K562 (cell line): ENCODE data around the gene R3HDM2. TPM values are rescaled to one million over a fixed set of nuclear protein-coding genes. Genes with fewer than 3 reads are reported as not detected.

Experiments
- BHLHE40 ChIP-seq: IDR thresholded peaks from 2 replicates; pipeline ENCODE4 v1.6.1; 2011; ENCODE audit warnings: low read length, improper control_type of control experiment
- CHD1 ChIP-seq: fragments of 200-600 bp; sonication (generic); IDR thresholded peaks from one replicate; pipeline ENCODE4 v1.6.1; 2012; ENCODE audit warnings: mild to moderate bottlenecking, moderate library complexity, low read length, inconsistent platforms
- ETV5 ChIP-seq: sonication (generic); formaldehyde crosslinking; IDR thresholded peaks from 2 replicates; pipeline ENCODE4 v1.4.0; 2020; ENCODE audit warnings: low read depth, mild to moderate bottlenecking, missing genetic modification reagents
- MYC ChIP-seq, 2 experiments: fragments of 250-450 bp in 1 of 2; sonication (Bioruptor Pico) in 1 of 2; IDR thresholded peaks; 2 replicates each; pipeline versions ENCODE4 v1.5.1 to v1.6.1; 2012 to 2021; ENCODE audit warnings: low read depth in 2 of 2, borderline replicate concordance in 1 of 2, improper control_type of control experiment in 1 of 2, low read length in 1 of 2, mild to moderate bottlenecking in 1 of 2, moderate library complexity in 1 of 2
- OTX1 ChIP-seq: fragments of 450-650 bp; formaldehyde crosslinking; IDR thresholded peaks from 2 replicates; pipeline ENCODE4 v1.4.0; 2022; ENCODE audit warnings: mild to moderate bottlenecking
- SMAD3 ChIP-seq: fragments of 450-650 bp; formaldehyde crosslinking; conservative IDR thresholded peaks from 2 replicates; pipeline ENCODE4 v1.4.0; 2020; ENCODE audit warnings: mild to moderate bottlenecking
- polyA plus RNA-seq, 8 experiments: library from polyadenylated mRNA; depleted of rRNA in 4 of 8; stranded (reverse) in 5 of 8; unstranded in 3 of 8; fragments of >200 nt; fragmentation: Nextera tagmentation in 2 of 8; fragmentation: Illumina TruSeq in 1 of 8; extraction: Ambion mirVana in 2 of 8; extraction: Trizol in 1 of 8; gene quantifications; 2 replicates each; pipeline versions ENCODE4 v1.2.1 to v1.2.3, GENCODE V29; 2011 to 2014; ENCODE audit warnings: inconsistent platforms in 1 of 8, missing spikeins in 1 of 8
- total RNA-seq, 7 experiments: library from RNA; depleted of rRNA in 6 of 7; stranded (reverse); fragments of >200 nt in 6 of 7; fragmentation: Illumina TruSeq in 2 of 7; extraction: Trizol in 2 of 7; gene quantifications; 2 replicates each; pipeline versions ENCODE4 v1.2.1 to v1.2.3, GENCODE V29; 2011 to 2021; ENCODE audit warnings: low replicate concordance in 1 of 7
- TF ChIP-seq, protein P1 (sequence below): fragments of 450-650 bp; IDR thresholded peaks from 2 replicates; pipeline ENCODE4 v1.6.1; 2016; ENCODE audit warnings: mild to moderate bottlenecking, moderate library complexity
- TF ChIP-seq, protein P2 (sequence below): fragments of 250-450 bp; sonication (Bioruptor Pico); IDR thresholded peaks from 2 replicates; pipeline ENCODE4 v1.8.0; 2022; ENCODE audit warnings: moderate library complexity, mild to moderate bottlenecking, inconsistent platforms
- TF ChIP-seq, protein P3 (sequence below): fragments of 450-650 bp; formaldehyde crosslinking; IDR thresholded peaks from 2 replicates; pipeline ENCODE4 v1.4.0; 2020; ENCODE audit warnings: mild to moderate bottlenecking, mixed read lengths
- TF ChIP-seq, protein P4 (sequence below): fragments of 250-450 bp; sonication (Bioruptor Pico); IDR thresholded peaks from 2 replicates; pipeline ENCODE4 v1.8.0; 2021; ENCODE audit warnings: moderate library complexity, mild to moderate bottlenecking, inconsistent platforms

R3HDM2 gene
- total and polyA plus RNA-seq, 9 of the 15 experiments (the other 6 are each of a cell fraction or from before 2014, with no cell fraction given) = 3.3 to 18.8 (median 9.0) TPM

DNA sequence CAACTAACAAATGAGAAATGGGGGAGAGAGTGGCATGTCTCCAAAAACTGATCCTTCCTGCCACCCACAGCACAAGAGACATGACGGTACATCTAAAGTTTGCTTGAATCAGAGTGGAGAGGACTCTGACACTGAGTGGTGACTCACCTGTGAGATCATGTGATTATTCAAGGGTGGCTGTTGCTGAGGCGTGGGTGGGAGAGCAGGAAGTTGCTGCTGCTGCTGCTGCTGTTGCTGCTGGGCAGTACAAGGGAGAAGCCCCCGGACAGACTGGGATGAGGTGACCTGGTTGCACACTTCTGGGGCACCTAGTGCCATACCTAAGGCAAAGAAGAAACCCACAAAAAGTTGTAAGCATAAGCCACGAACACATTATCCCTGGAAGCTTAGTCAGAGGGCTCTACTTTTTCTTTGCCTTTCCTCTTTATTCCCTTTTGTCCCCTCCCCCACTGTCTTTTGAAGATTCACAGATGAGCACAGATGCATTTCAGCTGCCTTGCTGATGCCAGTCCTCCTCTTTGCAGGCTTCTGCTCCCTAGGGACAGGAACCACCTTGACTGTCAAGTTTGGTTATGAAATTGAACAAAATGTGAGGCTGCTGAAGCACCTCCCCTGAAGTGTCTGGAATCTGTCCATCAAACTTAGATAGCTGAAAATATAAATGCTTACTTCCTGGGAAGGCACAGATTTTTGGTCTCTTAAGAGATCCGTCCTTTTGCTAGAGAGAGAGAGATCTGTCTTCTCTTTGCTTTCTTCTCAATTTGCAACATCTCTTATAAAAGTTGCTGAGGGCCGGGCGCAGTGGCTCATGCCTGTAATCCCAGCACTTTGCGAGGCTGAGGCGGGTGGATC lies 150.4 kb downstream of the R3HDM2 start (continued):
- TF ChIP-seq, protein P1, sequence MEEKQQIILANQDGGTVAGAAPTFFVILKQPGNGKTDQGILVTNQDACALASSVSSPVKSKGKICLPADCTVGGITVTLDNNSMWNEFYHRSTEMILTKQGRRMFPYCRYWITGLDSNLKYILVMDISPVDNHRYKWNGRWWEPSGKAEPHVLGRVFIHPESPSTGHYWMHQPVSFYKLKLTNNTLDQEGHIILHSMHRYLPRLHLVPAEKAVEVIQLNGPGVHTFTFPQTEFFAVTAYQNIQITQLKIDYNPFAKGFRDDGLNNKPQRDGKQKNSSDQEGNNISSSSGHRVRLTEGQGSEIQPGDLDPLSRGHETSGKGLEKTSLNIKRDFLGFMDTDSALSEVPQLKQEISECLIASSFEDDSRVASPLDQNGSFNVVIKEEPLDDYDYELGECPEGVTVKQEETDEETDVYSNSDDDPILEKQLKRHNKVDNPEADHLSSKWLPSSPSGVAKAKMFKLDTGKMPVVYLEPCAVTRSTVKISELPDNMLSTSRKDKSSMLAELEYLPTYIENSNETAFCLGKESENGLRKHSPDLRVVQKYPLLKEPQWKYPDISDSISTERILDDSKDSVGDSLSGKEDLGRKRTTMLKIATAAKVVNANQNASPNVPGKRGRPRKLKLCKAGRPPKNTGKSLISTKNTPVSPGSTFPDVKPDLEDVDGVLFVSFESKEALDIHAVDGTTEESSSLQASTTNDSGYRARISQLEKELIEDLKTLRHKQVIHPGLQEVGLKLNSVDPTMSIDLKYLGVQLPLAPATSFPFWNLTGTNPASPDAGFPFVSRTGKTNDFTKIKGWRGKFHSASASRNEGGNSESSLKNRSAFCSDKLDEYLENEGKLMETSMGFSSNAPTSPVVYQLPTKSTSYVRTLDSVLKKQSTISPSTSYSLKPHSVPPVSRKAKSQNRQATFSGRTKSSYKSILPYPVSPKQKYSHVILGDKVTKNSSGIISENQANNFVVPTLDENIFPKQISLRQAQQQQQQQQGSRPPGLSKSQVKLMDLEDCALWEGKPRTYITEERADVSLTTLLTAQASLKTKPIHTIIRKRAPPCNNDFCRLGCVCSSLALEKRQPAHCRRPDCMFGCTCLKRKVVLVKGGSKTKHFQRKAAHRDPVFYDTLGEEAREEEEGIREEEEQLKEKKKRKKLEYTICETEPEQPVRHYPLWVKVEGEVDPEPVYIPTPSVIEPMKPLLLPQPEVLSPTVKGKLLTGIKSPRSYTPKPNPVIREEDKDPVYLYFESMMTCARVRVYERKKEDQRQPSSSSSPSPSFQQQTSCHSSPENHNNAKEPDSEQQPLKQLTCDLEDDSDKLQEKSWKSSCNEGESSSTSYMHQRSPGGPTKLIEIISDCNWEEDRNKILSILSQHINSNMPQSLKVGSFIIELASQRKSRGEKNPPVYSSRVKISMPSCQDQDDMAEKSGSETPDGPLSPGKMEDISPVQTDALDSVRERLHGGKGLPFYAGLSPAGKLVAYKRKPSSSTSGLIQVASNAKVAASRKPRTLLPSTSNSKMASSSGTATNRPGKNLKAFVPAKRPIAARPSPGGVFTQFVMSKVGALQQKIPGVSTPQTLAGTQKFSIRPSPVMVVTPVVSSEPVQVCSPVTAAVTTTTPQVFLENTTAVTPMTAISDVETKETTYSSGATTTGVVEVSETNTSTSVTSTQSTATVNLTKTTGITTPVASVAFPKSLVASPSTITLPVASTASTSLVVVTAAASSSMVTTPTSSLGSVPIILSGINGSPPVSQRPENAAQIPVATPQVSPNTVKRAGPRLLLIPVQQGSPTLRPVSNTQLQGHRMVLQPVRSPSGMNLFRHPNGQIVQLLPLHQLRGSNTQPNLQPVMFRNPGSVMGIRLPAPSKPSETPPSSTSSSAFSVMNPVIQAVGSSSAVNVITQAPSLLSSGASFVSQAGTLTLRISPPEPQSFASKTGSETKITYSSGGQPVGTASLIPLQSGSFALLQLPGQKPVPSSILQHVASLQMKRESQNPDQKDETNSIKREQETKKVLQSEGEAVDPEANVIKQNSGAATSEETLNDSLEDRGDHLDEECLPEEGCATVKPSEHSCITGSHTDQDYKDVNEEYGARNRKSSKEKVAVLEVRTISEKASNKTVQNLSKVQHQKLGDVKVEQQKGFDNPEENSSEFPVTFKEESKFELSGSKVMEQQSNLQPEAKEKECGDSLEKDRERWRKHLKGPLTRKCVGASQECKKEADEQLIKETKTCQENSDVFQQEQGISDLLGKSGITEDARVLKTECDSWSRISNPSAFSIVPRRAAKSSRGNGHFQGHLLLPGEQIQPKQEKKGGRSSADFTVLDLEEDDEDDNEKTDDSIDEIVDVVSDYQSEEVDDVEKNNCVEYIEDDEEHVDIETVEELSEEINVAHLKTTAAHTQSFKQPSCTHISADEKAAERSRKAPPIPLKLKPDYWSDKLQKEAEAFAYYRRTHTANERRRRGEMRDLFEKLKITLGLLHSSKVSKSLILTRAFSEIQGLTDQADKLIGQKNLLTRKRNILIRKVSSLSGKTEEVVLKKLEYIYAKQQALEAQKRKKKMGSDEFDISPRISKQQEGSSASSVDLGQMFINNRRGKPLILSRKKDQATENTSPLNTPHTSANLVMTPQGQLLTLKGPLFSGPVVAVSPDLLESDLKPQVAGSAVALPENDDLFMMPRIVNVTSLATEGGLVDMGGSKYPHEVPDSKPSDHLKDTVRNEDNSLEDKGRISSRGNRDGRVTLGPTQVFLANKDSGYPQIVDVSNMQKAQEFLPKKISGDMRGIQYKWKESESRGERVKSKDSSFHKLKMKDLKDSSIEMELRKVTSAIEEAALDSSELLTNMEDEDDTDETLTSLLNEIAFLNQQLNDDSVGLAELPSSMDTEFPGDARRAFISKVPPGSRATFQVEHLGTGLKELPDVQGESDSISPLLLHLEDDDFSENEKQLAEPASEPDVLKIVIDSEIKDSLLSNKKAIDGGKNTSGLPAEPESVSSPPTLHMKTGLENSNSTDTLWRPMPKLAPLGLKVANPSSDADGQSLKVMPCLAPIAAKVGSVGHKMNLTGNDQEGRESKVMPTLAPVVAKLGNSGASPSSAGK = no peak
- 0 out of 2 replicates have a peak, but pooled peaks have one; percentile 53 for TF ChIP-seq OTX1 (CRISPR knock-in tag)
- TF ChIP-seq, protein P2, sequence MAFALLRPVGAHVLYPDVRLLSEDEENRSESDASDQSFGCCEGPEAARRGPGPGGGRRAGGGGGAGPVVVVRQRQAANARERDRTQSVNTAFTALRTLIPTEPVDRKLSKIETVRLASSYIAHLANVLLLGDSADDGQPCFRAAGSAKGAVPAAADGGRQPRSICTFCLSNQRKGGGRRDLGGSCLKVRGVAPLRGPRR (CRISPR knock-in tag) = no peak
- no peak; the same call in 1 of the 2 replicates for TF ChIP-seq ETV5 (CRISPR knock-in tag)
- TF ChIP-seq, protein P3, sequence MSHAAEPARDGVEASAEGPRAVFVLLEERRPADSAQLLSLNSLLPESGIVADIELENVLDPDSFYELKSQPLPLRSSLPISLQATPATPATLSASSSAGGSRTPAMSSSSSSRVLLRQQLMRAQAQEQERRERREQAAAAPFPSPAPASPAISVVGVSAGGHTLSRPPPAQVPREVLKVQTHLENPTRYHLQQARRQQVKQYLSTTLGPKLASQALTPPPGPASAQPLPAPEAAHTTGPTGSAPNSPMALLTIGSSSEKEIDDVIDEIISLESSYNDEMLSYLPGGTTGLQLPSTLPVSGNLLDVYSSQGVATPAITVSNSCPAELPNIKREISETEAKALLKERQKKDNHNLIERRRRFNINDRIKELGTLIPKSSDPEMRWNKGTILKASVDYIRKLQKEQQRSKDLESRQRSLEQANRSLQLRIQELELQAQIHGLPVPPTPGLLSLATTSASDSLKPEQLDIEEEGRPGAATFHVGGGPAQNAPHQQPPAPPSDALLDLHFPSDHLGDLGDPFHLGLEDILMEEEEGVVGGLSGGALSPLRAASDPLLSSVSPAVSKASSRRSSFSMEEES (CRISPR knock-in tag) = peak; percentile 83
- TF ChIP-seq BHLHE40 = peak; percentile 52; the same call in 1 of the 2 replicates
- no peak for TF ChIP-seq MYC (IDR thresholded peaks at IDR 0.05; ENCODE audit: low read depth, low read length)
- no peak for TF ChIP-seq MYC (CRISPR knock-in tag; IDR thresholded peaks at IDR 0.05; ENCODE audit: borderline replicate concordance, low read depth)
- TF ChIP-seq, protein P4, sequence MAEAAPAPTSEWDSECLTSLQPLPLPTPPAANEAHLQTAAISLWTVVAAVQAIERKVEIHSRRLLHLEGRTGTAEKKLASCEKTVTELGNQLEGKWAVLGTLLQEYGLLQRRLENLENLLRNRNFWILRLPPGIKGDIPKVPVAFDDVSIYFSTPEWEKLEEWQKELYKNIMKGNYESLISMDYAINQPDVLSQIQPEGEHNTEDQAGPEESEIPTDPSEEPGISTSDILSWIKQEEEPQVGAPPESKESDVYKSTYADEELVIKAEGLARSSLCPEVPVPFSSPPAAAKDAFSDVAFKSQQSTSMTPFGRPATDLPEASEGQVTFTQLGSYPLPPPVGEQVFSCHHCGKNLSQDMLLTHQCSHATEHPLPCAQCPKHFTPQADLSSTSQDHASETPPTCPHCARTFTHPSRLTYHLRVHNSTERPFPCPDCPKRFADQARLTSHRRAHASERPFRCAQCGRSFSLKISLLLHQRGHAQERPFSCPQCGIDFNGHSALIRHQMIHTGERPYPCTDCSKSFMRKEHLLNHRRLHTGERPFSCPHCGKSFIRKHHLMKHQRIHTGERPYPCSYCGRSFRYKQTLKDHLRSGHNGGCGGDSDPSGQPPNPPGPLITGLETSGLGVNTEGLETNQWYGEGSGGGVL = no peak
- TF ChIP-seq CHD1 = no peak
- TF ChIP-seq SMAD3 (CRISPR knock-in tag) = no peak
